HEK293 (cell line): ENCODE data around the gene GNA12.

ENCODE experiments used
- CTCF ChIA-PET: fragments of 350-600 bp; formaldehyde crosslinking; extraction: SDS; loops from one replicate; lab custom pipeline; 2021; ENCODE audit warnings: antibody characterized with exemption; lab: Yijun Ruan, JAX
- POLR2A ChIA-PET: fragments of 300-600 bp; formaldehyde crosslinking; extraction: SDS; loops from one replicate; lab custom pipeline; 2020; ENCODE audit warnings: antibody characterized with exemption, inconsistent platforms; lab: Yijun Ruan, JAX
- H3K27ac ChIP-seq: fragments of 200-500 bp; sonication (Bioruptor generic); 2 replicates; pipeline ENCODE4 v1.5.1; 2014; ENCODE audit warnings: low read depth, low read length, control low read depth, inconsistent platforms; ENCODE audit errors: extremely low read depth
- H3K36me3 ChIP-seq, 2 experiments: fragments of 200-500 bp in 1 of 2; sonication (Bioruptor generic) in 1 of 2; 1 replicate in 1 of 2; 2 replicates in 1 of 2; pipeline ENCODE4 v1.5.1; 2014 to 2017; ENCODE audit warnings: inconsistent platforms in 2 of 2, low read length in 2 of 2; ENCODE audit not compliant: control insufficient read depth in 2 of 2, insufficient read depth in 1 of 2
- H3K4me1 ChIP-seq: fragments of 200-500 bp; sonication (Bioruptor generic); 2 replicates; pipeline ENCODE4 v1.5.1; 2014; ENCODE audit warnings: mild to moderate bottlenecking, low read length, inconsistent platforms; ENCODE audit not compliant: control insufficient read depth, insufficient read depth
- H3K4me3 ChIP-seq: 2 replicates; pipeline ENCODE4 v1.5.1; 2011; ENCODE audit warnings: low read depth, mild to moderate bottlenecking, control low read depth, low read length, moderate library complexity
- H3K9me3 ChIP-seq: fragments of 200-500 bp; sonication (Bioruptor generic); 2 replicates; pipeline ENCODE4 v1.5.1; 2014; ENCODE audit warnings: low read depth, low read length, inconsistent platforms; ENCODE audit not compliant: control insufficient read depth, insufficient read depth
- GLIS1 ChIP-seq: fragments of 450-650 bp; formaldehyde crosslinking; IDR thresholded peaks from 2 replicates; pipeline ENCODE4 v1.5.1; 2016; ENCODE audit warnings: missing biosample characterization, missing genetic modification characterization
- KLF7 ChIP-seq: fragments of 450-650 bp; formaldehyde crosslinking; IDR thresholded peaks from 2 replicates; pipeline ENCODE4 v1.5.1; 2016; ENCODE audit warnings: missing biosample characterization, missing genetic modification characterization, borderline replicate concordance
- PATZ1 ChIP-seq: fragments of 450-650 bp; formaldehyde crosslinking; IDR thresholded peaks from 2 replicates; pipeline ENCODE4 v1.5.1; 2016; ENCODE audit warnings: missing biosample characterization, missing genetic modification characterization
- PRDM10 ChIP-seq: fragments of 450-650 bp; formaldehyde crosslinking; IDR thresholded peaks from 2 replicates; pipeline ENCODE4 v1.5.1; 2016; ENCODE audit warnings: missing biosample characterization, missing genetic modification characterization
- SCRT2 ChIP-seq: fragments of 450-650 bp; formaldehyde crosslinking; IDR thresholded peaks from 2 replicates; pipeline ENCODE4 v1.5.1; 2016; ENCODE audit warnings: missing biosample characterization, missing genetic modification characterization
- SP2 ChIP-seq: fragments of 450-650 bp; formaldehyde crosslinking; IDR thresholded peaks from 2 replicates; pipeline ENCODE4 v1.5.1; 2016; ENCODE audit warnings: missing biosample characterization, missing genetic modification characterization
- ZBTB20 ChIP-seq: fragments of 450-650 bp; formaldehyde crosslinking; IDR thresholded peaks from 2 replicates; pipeline ENCODE4 v1.5.1; 2016; ENCODE audit warnings: missing biosample characterization, missing genetic modification characterization
- ZNF423 ChIP-seq: fragments of 450-650 bp; formaldehyde crosslinking; IDR thresholded peaks from 2 replicates; pipeline ENCODE4 v1.5.1; 2016; ENCODE audit warnings: missing biosample characterization, missing genetic modification characterization
- ZNF473 ChIP-seq: fragments of 450-650 bp; formaldehyde crosslinking; IDR thresholded peaks from 2 replicates; pipeline ENCODE4 v1.5.1; 2017; ENCODE audit warnings: missing biosample characterization, missing genetic modification characterization
- ZNF518A ChIP-seq: fragments of 450-650 bp; formaldehyde crosslinking; conservative IDR thresholded peaks from 2 replicates; pipeline ENCODE4 v1.5.1; 2016; ENCODE audit warnings: low read depth, missing biosample characterization, missing genetic modification characterization
- ZNF521 ChIP-seq: fragments of 450-650 bp; formaldehyde crosslinking; IDR thresholded peaks from 2 replicates; pipeline ENCODE4 v1.5.1; 2017; ENCODE audit warnings: missing biosample characterization, mild to moderate bottlenecking, missing genetic modification characterization
- ZNF629 ChIP-seq: fragments of 450-650 bp; formaldehyde crosslinking; IDR thresholded peaks from 2 replicates; pipeline ENCODE4 v1.5.1; 2017; ENCODE audit warnings: missing biosample characterization, missing genetic modification characterization
- ZNF639 ChIP-seq: fragments of 450-650 bp; formaldehyde crosslinking; IDR thresholded peaks from 2 replicates; pipeline ENCODE4 v1.5.1; 2016; ENCODE audit warnings: missing biosample characterization, missing genetic modification characterization
- ZNF843 ChIP-seq: fragments of 450-650 bp; formaldehyde crosslinking; IDR thresholded peaks from 2 replicates; pipeline ENCODE4 v1.5.1; 2016; ENCODE audit warnings: missing biosample characterization, missing genetic modification characterization

GNA12 gene

GRCh38 chr7:2864204-2864985 is 20.3 kb upstream of the GNA12 start:
- POLR2A ChIA-PET = interaction anchor here (0.7 kb wide), 1 partner anchor 825 kb away, joined by 3 read pairs; no protein-coding TSS in a partner anchor
- no peak overlapping the region for H3K4me3 ChIP-seq

GRCh38 chr7:2863461-2864066 is 19.5 kb upstream of the GNA12 start:
- ChIA-PET CTCF (interaction anchor here (0.7 to 3.0 kb wide), 7 partner anchors 11 to 1043 kb away, joined by 3 to 12 read pairs (median 5); no protein-coding TSS in a partner anchor), POLR2A (interaction anchor here (0.5 kb wide), 1 partner anchor 18 kb away, joined by 5 read pairs; no protein-coding TSS in a partner anchor)
- no peak overlapping the region for H3K4me3 ChIP-seq
- H3K36me3 ChIP-seq = no peaks in the 10 kb centered on the region
- no peaks in the 10 kb centered on the region for H3K4me1 ChIP-seq
- H3K9me3 ChIP-seq = no peaks in the 10 kb centered on the region
- no peak for TF ChIP-seq KLF7 (tag by site-specific recombination)
- 0 out of 2 replicates have a peak, but pooled peaks have one; percentile 18 for TF ChIP-seq PATZ1 (tag by site-specific recombination)
- TF ChIP-seq SP2 = peak; percentile 18; the same call in 1 of the 2 replicates
- peak; percentile 45 for TF ChIP-seq ZNF518A (tag by site-specific recombination)
- no peak for TF ChIP-seq ZNF423 (tag by site-specific recombination)
- TF ChIP-seq SCRT2 (tag by site-specific recombination) = no peak
- TF ChIP-seq ZNF843 (tag by site-specific recombination) = no peak
- TF ChIP-seq ZBTB20 (tag by site-specific recombination) = no peak
- H3K27ac ChIP-seq = peak overlapping the region; percentile 46; the same call in 1 of the 2 replicates

More at GRCh38 chr7:2864204-2864985, 20.3 kb upstream of the GNA12 start:
- Histone ChIP-seq H3K9me3 (no peaks in the 10 kb centered on the region), H3K36me3 (no peaks in the 10 kb centered on the region), H3K27ac (no peak overlapping the region), H3K4me1 (no peaks in the 10 kb centered on the region)
- no peak for TF ChIP-seq GLIS1 (tag by site-specific recombination)
- TF ChIP-seq ZNF473 (tag by site-specific recombination) = no peak
- TF ChIP-seq ZNF629 (tag by site-specific recombination) = no peak
- no peak for TF ChIP-seq PRDM10 (tag by site-specific recombination)
- no peak for TF ChIP-seq ZNF639
- TF ChIP-seq ZNF521 (tag by site-specific recombination) = no peak
- CTCF ChIA-PET = interaction anchor here (0.6 to 3.0 kb wide), 22 partner anchors 10 to 1859 kb away, joined by 3 to 12 read pairs (median 3); no protein-coding TSS in a partner anchor
